Epithelial cell of esophagus (primary cell): ENCODE results near the gene FNDC3B.

Source experiments
- DNase-seq: peaks from one replicate; pipeline ENCODE4 v3.0.0; 2010; ENCODE audit warnings: low read depth
- H3K4me3 ChIP-seq: 2 replicates; pipeline ENCODE4 v1.5.1; 2011; ENCODE audit warnings: mild to moderate bottlenecking, low read length, control low read depth
- CTCF ChIP-seq: IDR thresholded peaks from 2 replicates; pipeline ENCODE4 v1.5.1; 2011; ENCODE audit warnings: low read depth, mild to moderate bottlenecking, low read length, control low read depth, inconsistent platforms; ENCODE audit not compliant: insufficient read depth; ENCODE audit errors: missing control alignments

The FNDC3B gene

GRCh38 chr3:172056416-172056815 lies 17.0 kb downstream of the FNDC3B start:
- DNase-seq, result no peak
- TF ChIP-seq CTCF, result no peak
- no peak overlapping the region for H3K4me3 ChIP-seq

DNA sequence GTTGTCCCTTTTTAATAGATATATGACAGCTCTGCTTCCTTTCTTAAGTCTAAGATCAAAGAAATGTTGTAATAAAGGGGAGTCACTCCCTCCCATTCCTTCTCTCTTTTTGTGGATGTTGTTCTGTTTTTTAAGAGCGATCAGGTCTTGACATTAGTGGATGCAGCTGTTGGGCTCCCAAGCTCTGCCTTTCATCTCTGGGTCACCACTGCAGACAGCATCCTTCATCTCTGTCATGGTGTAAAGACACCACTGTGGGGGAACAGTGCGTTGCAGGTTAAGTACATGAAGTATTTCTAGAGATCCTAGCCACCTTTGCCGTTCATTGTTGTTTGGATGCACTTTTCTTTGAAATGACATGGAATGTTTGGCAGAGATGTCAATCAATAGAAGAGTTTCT lies 17.7 kb downstream of the FNDC3B start:
- no peak for DNase-seq
- no peak overlapping the region for H3K4me3 ChIP-seq
- no peak for TF ChIP-seq CTCF

DNA sequence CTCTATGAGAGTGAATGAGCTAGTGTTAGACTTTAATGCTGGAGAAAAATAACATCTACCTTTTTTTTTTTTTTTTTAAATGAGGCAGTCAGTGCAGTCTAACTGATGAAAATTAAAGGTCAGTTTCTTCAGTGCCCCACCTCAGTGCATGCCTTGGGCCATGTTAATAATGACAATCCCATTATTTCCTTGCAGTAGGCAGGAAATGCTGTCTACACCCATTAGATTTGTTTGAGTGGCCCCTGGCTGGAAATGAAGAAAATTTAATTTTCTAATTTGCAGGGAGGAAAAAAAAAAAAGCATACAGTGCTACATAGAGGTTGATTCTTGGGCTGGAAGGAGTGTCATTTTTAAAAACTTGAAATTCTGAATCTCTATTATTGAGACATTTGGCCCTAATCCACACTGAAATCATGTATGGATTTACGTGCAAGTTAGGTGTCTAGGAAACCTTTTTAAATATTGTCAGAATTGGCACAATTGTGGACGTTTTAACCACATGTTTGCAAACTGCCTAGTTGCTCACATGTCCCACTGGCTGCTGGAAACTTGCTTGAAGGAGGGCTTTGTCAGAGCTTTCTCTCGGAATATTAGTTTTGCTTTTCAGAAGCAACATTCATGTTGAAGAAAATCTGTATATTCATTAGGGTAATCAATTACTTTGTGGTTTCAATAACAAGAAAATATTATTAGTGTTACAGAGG lies 18.4 kb downstream of the FNDC3B start:
- no peak for TF ChIP-seq CTCF
- H3K4me3 ChIP-seq, result no peak overlapping the region
- DNase-seq, result no peak

- DNase-seq, result no peak
- no peak for TF ChIP-seq CTCF
- H3K4me3 ChIP-seq, result no peak overlapping the region
Observed at GRCh38 chr3:172059532-172059931, 20.2 kb downstream of the FNDC3B start.

- DNase-seq, result no peak
- no peak for TF ChIP-seq CTCF
- no peak overlapping the region for H3K4me3 ChIP-seq
Observed at GRCh38 chr3:172060234-172060633, 20.9 kb downstream of the FNDC3B start.

DNA sequence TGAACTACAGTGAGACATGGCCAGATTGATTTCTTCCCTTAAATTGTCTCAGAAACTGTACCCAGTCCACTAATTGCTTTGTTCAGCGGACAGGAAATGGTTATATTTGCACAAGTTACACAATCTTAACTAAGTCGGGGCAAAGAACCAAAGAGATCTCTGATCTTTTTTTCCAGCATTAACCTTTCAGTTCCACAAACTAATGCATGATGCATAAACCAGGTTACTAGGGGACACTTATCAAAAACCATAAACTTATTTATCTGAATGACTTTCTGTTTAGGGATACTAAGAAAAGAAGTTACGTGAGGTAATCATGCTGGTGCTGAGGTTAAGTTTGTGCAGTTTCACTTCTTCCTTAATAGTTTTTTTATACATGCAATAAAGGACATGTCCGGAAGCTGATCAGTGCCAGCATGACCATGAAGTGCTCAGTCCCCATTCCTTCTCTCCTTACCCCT lies 22.4 kb downstream of the FNDC3B start:
- H3K4me3 ChIP-seq, result peak overlapping the region; percentile 9
- TF ChIP-seq CTCF, result no peak
- peak; percentile 34 for DNase-seq

DNA sequence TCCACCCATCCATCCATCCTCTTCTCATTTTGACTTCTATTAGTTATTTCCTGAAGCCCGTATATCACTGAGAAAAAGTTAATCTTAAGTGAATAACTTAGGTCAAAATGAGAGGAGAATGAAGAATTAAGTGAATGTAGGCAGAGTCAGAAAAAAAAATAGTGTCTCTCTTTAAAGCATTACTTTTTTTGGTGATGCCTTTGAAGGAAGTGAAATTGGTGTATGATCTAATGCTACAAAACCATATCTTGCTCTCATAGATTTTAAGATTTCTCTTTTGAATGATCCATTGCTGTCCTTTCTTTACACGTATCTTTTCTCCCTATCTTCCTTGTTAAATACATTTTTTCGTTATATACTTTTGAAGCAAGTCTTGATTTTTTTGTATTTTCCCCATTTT lies 23.4 kb downstream of the FNDC3B start:
- TF ChIP-seq CTCF, result no peak
- DNase-seq, result no peak
- no peak overlapping the region for H3K4me3 ChIP-seq
